ENCODE measurements around the gene AKAP11. TPM values are rescaled to one million over a fixed set of nuclear protein-coding genes. Genes with fewer than 3 reads are reported as not detected.

AKAP11 gene
- total RNA-seq, 2 donors from 2014 or later: 23.0 to 25.9 TPM

DNA sequence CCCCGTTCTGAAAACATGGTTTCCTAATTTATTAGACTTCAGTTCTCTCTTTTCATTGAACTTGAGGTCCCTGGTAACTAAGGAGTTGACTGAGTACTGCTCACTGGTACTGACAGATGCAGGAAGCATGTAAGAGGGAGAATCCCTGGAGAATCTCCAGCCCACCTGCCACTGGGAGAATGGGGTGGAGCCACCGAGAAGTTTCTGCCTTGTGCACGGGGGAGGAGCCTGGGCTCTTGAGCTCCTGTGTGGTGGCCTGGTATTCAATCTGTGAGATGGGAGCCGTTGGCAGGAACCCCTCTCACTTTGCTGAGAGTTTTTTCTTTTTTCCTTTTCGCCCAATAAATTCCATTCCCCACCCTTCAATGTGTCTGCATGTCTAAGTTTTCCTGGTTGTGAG is 13.2 kb upstream of the AKAP11 start:
- Mint-ChIP-seq H3K9me3 (no peaks in the 10 kb centered on the region), H3K4me1 (ENCODE audit: low read depth in 2 of 2) (no peaks in the 10 kb centered on the region), H3K36me3 (no peaks in the 10 kb centered on the region), H3K27ac (no peak overlapping the region), H3K27me3 (peaks cover 0 to 13% of the 10 kb centered on the region in 2 donors), H3K4me3 (no peak overlapping the region)
- DNase-seq (ENCODE audit: low spot score): no peak
- ATAC-seq: no peak

DNA sequence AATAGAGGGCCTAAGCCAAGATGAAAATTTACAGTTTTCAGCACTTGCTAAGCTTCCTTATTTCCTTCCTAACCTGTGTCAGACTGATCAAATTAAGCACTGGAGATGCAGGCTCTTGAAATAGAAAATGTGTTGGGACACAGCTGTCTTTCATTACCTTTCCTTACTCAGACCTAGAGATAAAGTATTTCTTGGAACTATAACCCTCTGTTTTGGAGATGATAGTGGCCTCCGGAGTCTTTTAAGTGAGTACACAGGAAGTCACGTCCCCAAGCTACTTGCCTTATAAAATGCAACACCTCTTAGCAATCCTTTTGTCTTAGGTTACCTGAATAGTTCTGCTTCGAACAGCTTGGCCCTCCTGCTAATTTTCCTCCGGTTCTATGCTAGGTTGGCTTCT is 12.4 kb upstream of the AKAP11 start:
- Mint-ChIP-seq H3K27me3 (peaks cover 0 to 17% of the 10 kb centered on the region in 2 donors), H3K27ac (no peak overlapping the region), H3K36me3 (no peaks in the 10 kb centered on the region), H3K4me3 (no peak overlapping the region), H3K4me1 (ENCODE audit: low read depth in 2 of 2) (no peaks in the 10 kb centered on the region), H3K9me3 (no peaks in the 10 kb centered on the region)
- no peak for DNase-seq (ENCODE audit: low spot score)
- ATAC-seq: no peak

- peaks cover 0 to 15% of the 10 kb centered on the region in 2 donors for H3K27me3 Mint-ChIP-seq
These were observed 10.9 kb upstream of the AKAP11 start for GRCh38 chr13:42260903-42261654.

DNA sequence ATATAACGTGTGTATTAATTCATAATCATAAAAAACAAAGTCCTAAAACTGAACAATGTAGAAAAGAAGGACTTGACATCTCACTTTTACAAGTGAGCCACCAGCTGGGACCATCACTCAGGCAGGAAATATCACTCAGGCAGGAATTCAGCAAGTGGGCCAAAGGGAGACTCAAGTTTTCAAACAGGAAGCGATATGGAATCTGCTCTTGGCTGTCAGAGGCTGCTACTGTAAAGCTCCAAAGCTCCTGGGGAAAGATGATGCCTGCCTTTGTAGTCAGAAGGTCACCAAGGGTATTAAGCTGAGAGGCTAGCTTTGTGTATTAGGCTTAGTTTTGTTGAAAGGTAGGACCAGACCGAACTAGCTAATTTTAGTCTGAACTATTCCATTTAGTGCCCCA is 5.5 kb upstream of the AKAP11 start:
- no peak overlapping the region for H3K4me3 Mint-ChIP-seq
- ATAC-seq (no peak), DNase-seq (ENCODE audit: low spot score) (no peak)
- H3K4me1 Mint-ChIP-seq (ENCODE audit: low read depth in 2 of 2): peaks cover 13 to 14% of the 10 kb centered on the region in 2 donors
- peaks cover 5% of the 10 kb centered on the region for H3K9me3 Mint-ChIP-seq
- H3K27me3 Mint-ChIP-seq: peaks cover 0 to 17% of the 10 kb centered on the region in 2 donors
- H3K36me3 Mint-ChIP-seq: no peaks in the 10 kb centered on the region
- no peak overlapping the region for H3K27ac Mint-ChIP-seq

More at GRCh38 chr13:42260903-42261654, 10.9 kb upstream of the AKAP11 start:
- H3K4me1 Mint-ChIP-seq (ENCODE audit: low read depth in 2 of 2): no peaks in the 10 kb centered on the region
- no peak overlapping the region for H3K27ac Mint-ChIP-seq
- DNase-seq (ENCODE audit: low spot score) (no peak), ATAC-seq (no peak)
- H3K36me3 Mint-ChIP-seq: no peaks in the 10 kb centered on the region
- no peak overlapping the region for H3K4me3 Mint-ChIP-seq
- no peaks in the 10 kb centered on the region for H3K9me3 Mint-ChIP-seq

GRCh38 chr13:42270160-42270856 is 1.6 kb upstream of the AKAP11 start:
- ATAC-seq (no peak), DNase-seq (ENCODE audit: low spot score) (no peak)
- H3K27ac Mint-ChIP-seq: peak overlapping the region; percentile 21 to 81
- no peaks in the 10 kb centered on the region for H3K36me3 Mint-ChIP-seq
- peaks cover 31 to 33% of the 10 kb centered on the region in 2 donors for H3K4me1 Mint-ChIP-seq (ENCODE audit: low read depth in 2 of 2)
- peaks cover 5% of the 10 kb centered on the region for H3K9me3 Mint-ChIP-seq
- H3K4me3 Mint-ChIP-seq: peak overlapping the region; percentile 97
- peaks cover 0 to 8% of the 10 kb centered on the region in 2 donors for H3K27me3 Mint-ChIP-seq

- DNase-seq (ENCODE audit: low spot score) (no peak), ATAC-seq (no peak)
- Mint-ChIP-seq H3K4me1 (ENCODE audit: low read depth in 2 of 2) (peaks cover 34% of the 10 kb centered on the region in 2 donors), H3K9me3 (peaks cover 5% of the 10 kb centered on the region), H3K27ac (peak overlapping the region; percentile 81 to 96), H3K27me3 (peaks cover 0 to 8% of the 10 kb centered on the region in 2 donors), H3K4me3 (peak overlapping the region; percentile 97), H3K36me3 (no peaks in the 10 kb centered on the region)
These were observed 1.1 kb upstream of the AKAP11 start for GRCh38 chr13:42270857-42271215.

DNA sequence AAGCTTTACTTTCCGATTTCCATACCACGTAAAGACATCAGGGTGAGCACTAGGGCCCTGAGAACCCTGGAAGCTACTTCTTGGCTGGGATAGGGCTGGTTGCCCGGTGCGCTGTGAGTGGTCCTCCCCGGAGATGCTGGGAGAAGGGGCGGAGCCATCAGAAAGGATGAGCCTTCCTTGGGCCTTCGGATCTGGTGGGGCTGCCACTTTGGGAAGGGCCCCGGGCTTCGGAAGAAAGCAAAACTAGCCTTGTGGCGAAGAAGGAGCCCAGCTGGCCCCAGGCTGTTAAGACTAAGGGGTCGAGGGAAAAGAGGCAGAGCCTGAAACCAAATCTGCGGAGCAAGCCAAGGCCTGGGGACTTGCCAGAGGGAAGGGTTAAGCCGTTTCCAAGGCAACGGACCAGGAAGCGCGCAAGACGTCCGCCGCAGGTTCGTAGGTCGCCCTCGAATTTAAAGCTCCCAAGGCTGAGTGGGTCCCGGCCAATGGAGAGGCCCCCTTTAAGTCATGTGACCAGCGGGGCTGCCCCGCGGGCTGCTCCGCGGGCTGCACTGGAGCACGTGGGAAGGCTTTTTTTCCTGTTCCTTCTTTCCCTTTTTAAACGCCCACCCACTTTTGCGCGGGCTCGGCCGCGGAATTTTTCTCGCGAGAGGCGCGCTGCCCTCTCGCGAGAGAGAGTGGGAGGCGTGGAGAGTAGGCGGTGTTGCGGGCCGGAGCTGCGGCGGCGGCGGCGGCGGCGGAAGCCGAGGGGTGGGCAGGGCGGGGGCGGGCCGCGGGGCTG is 426 bp upstream of the AKAP11 start:
- Mint-ChIP-seq H3K27me3 (peaks cover 0 to 8% of the 10 kb centered on the region in 2 donors), H3K27ac (peak overlapping the region; percentile 81 to 96), H3K9me3 (peaks cover 5% of the 10 kb centered on the region), H3K4me3 (peak overlapping the region; percentile 97), H3K36me3 (no peaks in the 10 kb centered on the region), H3K4me1 (ENCODE audit: low read depth in 2 of 2) (peaks cover 34 to 35% of the 10 kb centered on the region in 2 donors)
- ATAC-seq: peak; percentile 97 to 98
- DNase-seq (ENCODE audit: low spot score): peak; percentile 98

DNA sequence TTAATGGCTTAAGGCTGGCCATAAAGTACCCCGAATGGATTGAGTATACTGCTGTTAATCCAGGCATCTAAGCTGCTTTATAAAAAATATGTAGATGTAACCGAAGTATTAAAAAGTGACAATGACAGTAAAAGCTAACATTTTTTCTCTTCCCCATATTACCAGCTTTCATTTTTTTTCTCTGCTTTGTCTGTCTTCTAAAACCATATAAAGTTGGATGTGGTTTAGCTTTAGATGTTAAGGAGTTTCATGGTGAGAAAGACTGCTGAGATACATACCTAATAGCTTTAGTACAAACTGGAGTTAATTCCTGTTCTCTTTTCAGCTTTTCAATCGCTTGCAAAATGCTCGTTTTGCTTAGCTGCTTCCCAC is 838 bp downstream of the AKAP11 start:
- Mint-ChIP-seq H3K4me3 (peak overlapping the region; percentile 97), H3K27me3 (no peaks in the 10 kb centered on the region), H3K27ac (peak overlapping the region; percentile 81 to 96), H3K36me3 (no peaks in the 10 kb centered on the region), H3K4me1 (ENCODE audit: low read depth in 2 of 2) (peaks cover 34 to 40% of the 10 kb centered on the region in 2 donors), H3K9me3 (peaks cover 5% of the 10 kb centered on the region)
- DNase-seq (ENCODE audit: low spot score) (no peak), ATAC-seq (no peak)

DNA sequence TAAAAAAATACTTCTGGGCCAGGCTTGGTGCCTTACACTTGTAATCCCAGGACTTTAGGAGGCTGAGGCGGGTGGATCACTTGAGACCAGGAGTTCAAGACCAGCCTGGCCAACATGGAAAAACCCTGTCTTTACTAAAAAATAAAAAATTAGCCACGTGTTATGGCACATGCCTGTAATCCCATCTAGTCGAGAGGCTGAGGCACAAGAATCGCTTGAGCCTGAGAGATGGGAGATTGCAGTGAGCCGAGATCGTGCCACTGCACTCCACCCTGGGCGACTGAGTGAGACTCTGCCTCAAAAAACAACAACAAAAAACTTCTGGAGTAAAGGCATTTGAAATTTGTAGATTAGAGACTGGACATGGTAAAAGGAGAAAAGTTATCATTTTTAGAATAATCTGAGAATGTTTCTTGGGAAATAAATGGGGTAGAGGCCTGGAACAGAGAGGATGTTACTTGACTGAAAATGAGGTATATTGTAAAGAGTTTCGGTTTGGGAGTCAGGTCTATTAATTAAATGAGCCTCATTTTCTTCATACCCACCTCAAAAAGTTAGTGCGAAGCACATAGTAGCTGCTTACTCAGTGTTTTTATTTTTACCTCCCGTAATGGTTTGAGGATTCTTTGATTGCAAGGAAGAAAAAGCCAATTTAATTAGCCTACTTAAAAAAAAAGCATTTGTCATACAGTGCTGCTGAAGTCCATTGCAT is 2.6 kb downstream of the AKAP11 start:
- Mint-ChIP-seq H3K4me1 (ENCODE audit: low read depth in 2 of 2) (peaks cover 34 to 42% of the 10 kb centered on the region in 2 donors), H3K4me3 (no peak overlapping the region), H3K36me3 (no peaks in the 10 kb centered on the region)

DNA sequence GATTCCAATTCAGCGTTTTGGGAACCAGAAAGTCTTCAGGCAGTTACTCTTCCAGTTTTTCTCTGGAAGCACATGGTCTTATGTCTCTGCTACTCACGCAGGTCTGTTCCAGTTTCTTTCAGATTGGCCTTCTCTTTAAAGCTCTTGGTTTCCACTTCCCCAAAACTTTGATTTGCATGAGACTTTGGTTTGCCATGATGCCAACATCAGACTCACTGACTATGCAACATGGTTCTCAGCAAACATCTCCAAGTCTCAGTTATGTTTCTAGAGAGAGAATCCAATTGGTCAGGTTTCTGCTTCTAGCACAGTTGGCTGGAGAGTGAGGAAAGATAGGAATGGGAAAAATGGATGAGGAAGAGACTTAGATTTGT is 3.1 kb downstream of the AKAP11 start:
- peaks cover 34 to 42% of the 10 kb centered on the region in 2 donors for H3K4me1 Mint-ChIP-seq (ENCODE audit: low read depth in 2 of 2)
- ATAC-seq (no peak), DNase-seq (ENCODE audit: low spot score) (no peak)
- H3K9me3 Mint-ChIP-seq: peaks cover 5% of the 10 kb centered on the region
- no peak overlapping the region for H3K27ac Mint-ChIP-seq
- no peaks in the 10 kb centered on the region for H3K36me3 Mint-ChIP-seq
- H3K4me3 Mint-ChIP-seq: no peak overlapping the region
- H3K27me3 Mint-ChIP-seq: no peaks in the 10 kb centered on the region

More for the DNA sequence above, 2.6 kb downstream of the AKAP11 start:
- H3K9me3 Mint-ChIP-seq: peaks cover 5% of the 10 kb centered on the region
- H3K27me3 Mint-ChIP-seq: no peaks in the 10 kb centered on the region
- DNase-seq (ENCODE audit: low spot score): no peak
- ATAC-seq: no peak
- peak overlapping the region in 1 of 2 donors; percentile 42 for H3K27ac Mint-ChIP-seq

DNA sequence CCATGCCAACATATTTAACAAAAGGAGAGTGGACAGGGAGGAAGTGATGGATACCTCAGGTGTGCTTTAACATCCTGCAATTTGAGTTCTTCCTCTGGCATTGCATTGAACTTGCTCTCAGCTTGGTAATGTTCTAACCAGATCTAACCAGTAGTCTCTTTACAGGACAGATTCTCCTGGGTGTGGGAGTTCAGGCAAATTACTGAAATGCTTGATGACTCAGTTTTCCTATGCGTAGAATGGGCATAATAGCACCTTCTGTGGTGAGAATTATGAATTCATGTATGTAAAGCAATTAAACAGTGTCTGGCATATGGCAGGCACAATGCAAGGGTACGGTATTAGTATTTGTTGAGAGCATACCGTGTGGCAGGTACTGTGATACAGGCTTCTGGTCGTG is 3.6 kb downstream of the AKAP11 start:
- no peak for ATAC-seq

GRCh38 chr13:42276683-42277082 is 4.7 kb downstream of the AKAP11 start:
- Mint-ChIP-seq H3K27me3 (no peaks in the 10 kb centered on the region), H3K4me3 (no peak overlapping the region), H3K27ac (no peak overlapping the region), H3K9me3 (no peaks in the 10 kb centered on the region), H3K4me1 (ENCODE audit: low read depth in 2 of 2) (peaks cover 20 to 28% of the 10 kb centered on the region in 2 donors), H3K36me3 (no peaks in the 10 kb centered on the region)
- DNase-seq (ENCODE audit: low spot score) (no peak), ATAC-seq (no peak)

More for the DNA sequence above, 3.6 kb downstream of the AKAP11 start:
- peaks cover under 1% of the 10 kb centered on the region for H3K9me3 Mint-ChIP-seq
- H3K27me3 Mint-ChIP-seq: no peaks in the 10 kb centered on the region
- H3K36me3 Mint-ChIP-seq: no peaks in the 10 kb centered on the region
- no peak overlapping the region for H3K27ac Mint-ChIP-seq
- DNase-seq (ENCODE audit: low spot score): no peak
- H3K4me3 Mint-ChIP-seq: no peak overlapping the region
- H3K4me1 Mint-ChIP-seq (ENCODE audit: low read depth in 2 of 2): peaks cover 31 to 38% of the 10 kb centered on the region in 2 donors

- H3K36me3 Mint-ChIP-seq: no peaks in the 10 kb centered on the region
- H3K4me1 Mint-ChIP-seq (ENCODE audit: low read depth in 2 of 2): peaks cover 21 to 26% of the 10 kb centered on the region in 2 donors
- DNase-seq (ENCODE audit: low spot score) (no peak), ATAC-seq (no peak)
- no peaks in the 10 kb centered on the region for H3K27me3 Mint-ChIP-seq
- H3K27ac Mint-ChIP-seq: no peak overlapping the region
- H3K9me3 Mint-ChIP-seq: no peaks in the 10 kb centered on the region
- no peak overlapping the region for H3K4me3 Mint-ChIP-seq
These were observed 5.8 kb downstream of the AKAP11 start for GRCh38 chr13:42277618-42278276.

Measured in natural killer cell treated with Interleukin-12 subunit alpha and Interleukin-12 subunit beta and Interleukin-15 and Interleukin-18, amount 100 ng/mL, for 72 hours (primary cell).